Measurements from ENCODE around the gene ITGAX. TPM values are rescaled to one million over a fixed set of nuclear protein-coding genes. Genes with fewer than 3 reads are reported as not detected.

The ITGAX gene
- total RNA-seq, 2 donors from 2014 or later: 4.6 to 16.0 TPM

- H3K4me3 Mint-ChIP-seq: no peak overlapping the region
- H3K9me3 ChIP-seq (ENCODE audit: control insufficient read depth, low read length, poor library complexity, severe bottlenecking): no peaks in the 10 kb centered on the region
- no peak overlapping the region for H3K27ac Mint-ChIP-seq
- no peak for ATAC-seq
- H3K36me3 Mint-ChIP-seq (ENCODE audit: low read depth): no peaks in the 10 kb centered on the region
- H3K27me3 Mint-ChIP-seq: peaks cover 21% of the 10 kb centered on the region
- H3K4me1 Mint-ChIP-seq: peaks cover 5% of the 10 kb centered on the region
- no peak for DNase-seq
Measured at GRCh38 chr16:31395647-31396046, 40.7 kb downstream of the ITGAX start.

- H3K4me1 Mint-ChIP-seq: peaks cover 4% of the 10 kb centered on the region
- no peak overlapping the region for H3K4me3 Mint-ChIP-seq
- peaks cover 17% of the 10 kb centered on the region for H3K27me3 Mint-ChIP-seq
- H3K9me3 ChIP-seq (ENCODE audit: control insufficient read depth, low read length, poor library complexity, severe bottlenecking): no peaks in the 10 kb centered on the region
- no peak overlapping the region for H3K27ac Mint-ChIP-seq
- ATAC-seq (no peak), DNase-seq (no peak)
- H3K36me3 Mint-ChIP-seq (ENCODE audit: low read depth): no peaks in the 10 kb centered on the region
Measured at GRCh38 chr16:31397096-31397660, 42.2 kb downstream of the ITGAX start.

- ATAC-seq (no peak), DNase-seq (no peak)
- peaks cover 4% of the 10 kb centered on the region for H3K4me1 Mint-ChIP-seq
- no peak overlapping the region for H3K27ac Mint-ChIP-seq
- no peaks in the 10 kb centered on the region for H3K36me3 Mint-ChIP-seq (ENCODE audit: low read depth)
- H3K9me3 ChIP-seq (ENCODE audit: control insufficient read depth, low read length, poor library complexity, severe bottlenecking): no peaks in the 10 kb centered on the region
- peaks cover 12% of the 10 kb centered on the region for H3K27me3 Mint-ChIP-seq
- no peak overlapping the region for H3K4me3 Mint-ChIP-seq
Measured at GRCh38 chr16:31397701-31398100, 42.7 kb downstream of the ITGAX start.

GRCh38 chr16:31400191-31400590, 45.2 kb downstream of the ITGAX start:
- Mint-ChIP-seq H3K36me3 (ENCODE audit: low read depth) (no peaks in the 10 kb centered on the region), H3K4me1 (peaks cover 6% of the 10 kb centered on the region), H3K27me3 (peaks cover 3% of the 10 kb centered on the region), H3K27ac (no peak overlapping the region), H3K4me3 (no peak overlapping the region)
- ATAC-seq (no peak), DNase-seq (no peak)
- no peaks in the 10 kb centered on the region for H3K9me3 ChIP-seq (ENCODE audit: control insufficient read depth, low read length, poor library complexity, severe bottlenecking)

GRCh38 chr16:31401436-31401835, 46.5 kb downstream of the ITGAX start:
- Mint-ChIP-seq H3K4me1 (peaks cover 6% of the 10 kb centered on the region), H3K27ac (no peak overlapping the region), H3K27me3 (no peaks in the 10 kb centered on the region), H3K4me3 (no peak overlapping the region), H3K36me3 (ENCODE audit: low read depth) (no peaks in the 10 kb centered on the region)
- no peaks in the 10 kb centered on the region for H3K9me3 ChIP-seq (ENCODE audit: control insufficient read depth, low read length, poor library complexity, severe bottlenecking)
- ATAC-seq (no peak), DNase-seq (no peak)

GRCh38 chr16:31402687-31403086, 47.7 kb downstream of the ITGAX start:
- ATAC-seq: no peak
- H3K27ac Mint-ChIP-seq: no peak overlapping the region
- no peaks in the 10 kb centered on the region for H3K9me3 ChIP-seq (ENCODE audit: control insufficient read depth, low read length, poor library complexity, severe bottlenecking)
- H3K36me3 Mint-ChIP-seq (ENCODE audit: low read depth): no peaks in the 10 kb centered on the region
- no peaks in the 10 kb centered on the region for H3K27me3 Mint-ChIP-seq
- no peak for DNase-seq
- H3K4me1 Mint-ChIP-seq: peaks cover 6% of the 10 kb centered on the region
- H3K4me3 Mint-ChIP-seq: no peak overlapping the region

- H3K27me3 Mint-ChIP-seq: peaks cover 7% of the 10 kb centered on the region
- no peak overlapping the region for H3K27ac Mint-ChIP-seq
- DNase-seq: no peak
- H3K4me1 Mint-ChIP-seq: peaks cover 6% of the 10 kb centered on the region
- H3K4me3 Mint-ChIP-seq: no peak overlapping the region
- peaks cover 2% of the 10 kb centered on the region for H3K36me3 Mint-ChIP-seq (ENCODE audit: low read depth)
- H3K9me3 ChIP-seq (ENCODE audit: control insufficient read depth, low read length, poor library complexity, severe bottlenecking): no peaks in the 10 kb centered on the region
- no peak for ATAC-seq
Measured at GRCh38 chr16:31403590-31404352, 48.8 kb downstream of the ITGAX start.

- Mint-ChIP-seq H3K4me3 (no peak overlapping the region), H3K4me1 (peaks cover 6% of the 10 kb centered on the region), H3K27ac (no peak overlapping the region), H3K36me3 (ENCODE audit: low read depth) (peaks cover 2% of the 10 kb centered on the region), H3K27me3 (peaks cover 12% of the 10 kb centered on the region)
- no peaks in the 10 kb centered on the region for H3K9me3 ChIP-seq (ENCODE audit: control insufficient read depth, low read length, poor library complexity, severe bottlenecking)
- ATAC-seq (no peak), DNase-seq (no peak)
Measured at GRCh38 chr16:31404353-31405064, 49.5 kb downstream of the ITGAX start.

GRCh38 chr16:31407406-31407805, 52.4 kb downstream of the ITGAX start:
- H3K9me3 ChIP-seq (ENCODE audit: control insufficient read depth, low read length, poor library complexity, severe bottlenecking): no peaks in the 10 kb centered on the region
- DNase-seq: no peak
- Mint-ChIP-seq H3K36me3 (ENCODE audit: low read depth) (peaks cover 3% of the 10 kb centered on the region), H3K27me3 (peaks cover 18% of the 10 kb centered on the region), H3K4me3 (no peak overlapping the region), H3K27ac (no peak overlapping the region), H3K4me1 (peaks cover 2% of the 10 kb centered on the region)
- no peak for ATAC-seq

- DNase-seq (no peak), ATAC-seq (no peak)
- peaks cover 3% of the 10 kb centered on the region for H3K36me3 Mint-ChIP-seq (ENCODE audit: low read depth)
- H3K27me3 Mint-ChIP-seq: peaks cover 36% of the 10 kb centered on the region
- H3K9me3 ChIP-seq (ENCODE audit: control insufficient read depth, low read length, poor library complexity, severe bottlenecking): no peaks in the 10 kb centered on the region
- no peak overlapping the region for H3K27ac Mint-ChIP-seq
- peaks cover 7% of the 10 kb centered on the region for H3K4me1 Mint-ChIP-seq
- no peak overlapping the region for H3K4me3 Mint-ChIP-seq
Measured at GRCh38 chr16:31409433-31409832, 54.5 kb downstream of the ITGAX start.

GRCh38 chr16:31410082-31410481, 55.1 kb downstream of the ITGAX start:
- peaks cover 3% of the 10 kb centered on the region for H3K36me3 Mint-ChIP-seq (ENCODE audit: low read depth)

GRCh38 chr16:31411024-31411844, 56.3 kb downstream of the ITGAX start:
- Mint-ChIP-seq H3K4me1 (peaks cover 5% of the 10 kb centered on the region), H3K4me3 (no peak overlapping the region), H3K27me3 (peaks cover 48% of the 10 kb centered on the region), H3K27ac (no peak overlapping the region), H3K36me3 (ENCODE audit: low read depth) (peaks cover 3% of the 10 kb centered on the region)
- H3K9me3 ChIP-seq (ENCODE audit: control insufficient read depth, low read length, poor library complexity, severe bottlenecking): no peaks in the 10 kb centered on the region
- ATAC-seq: no peak
- no peak for DNase-seq

More at GRCh38 chr16:31410082-31410481, 55.1 kb downstream of the ITGAX start:
- H3K27ac Mint-ChIP-seq: no peak overlapping the region
- H3K27me3 Mint-ChIP-seq: peaks cover 39% of the 10 kb centered on the region
- DNase-seq: no peak
- H3K9me3 ChIP-seq (ENCODE audit: control insufficient read depth, low read length, poor library complexity, severe bottlenecking): no peaks in the 10 kb centered on the region
- H3K4me3 Mint-ChIP-seq: no peak overlapping the region
- ATAC-seq: no peak
- H3K4me1 Mint-ChIP-seq: peaks cover 5% of the 10 kb centered on the region

GRCh38 chr16:31412750-31413149, 57.8 kb downstream of the ITGAX start:
- Mint-ChIP-seq H3K36me3 (ENCODE audit: low read depth) (peaks cover 3% of the 10 kb centered on the region), H3K27me3 (peaks cover 52% of the 10 kb centered on the region), H3K27ac (no peak overlapping the region), H3K4me3 (no peak overlapping the region), H3K4me1 (peaks cover 5% of the 10 kb centered on the region)
- DNase-seq (no peak), ATAC-seq (no peak)
- H3K9me3 ChIP-seq (ENCODE audit: control insufficient read depth, low read length, poor library complexity, severe bottlenecking): no peaks in the 10 kb centered on the region

All from T-helper 17 cell (primary cell).